Measurements from ENCODE around the gene MUC5AC. TPM values are rescaled to one million over a fixed set of nuclear protein-coding genes. Genes with fewer than 3 reads are reported as not detected.

The MUC5AC gene
- total and polyA plus RNA-seq, 4 donors = not detected

- Histone ChIP-seq H3K4me1 (ENCODE audit: control insufficient read depth in 4 of 4, insufficient read depth in 4 of 4, low read length in 3 of 4) (no peaks in the 10 kb centered on the region), H3K27ac (ENCODE audit: low read depth in 1 of 2, low read length in 2 of 2) (no peak overlapping the region), H3K36me3 (ENCODE audit: control insufficient read depth in 4 of 4, insufficient read depth in 3 of 4, low read depth in 1 of 4, low read length in 3 of 4) (no peaks in the 10 kb centered on the region), H3K9me3 (ENCODE audit: control insufficient read depth in 4 of 4, low read length in 3 of 4) (no peaks in the 10 kb centered on the region), H3K4me3 (ENCODE audit: low read depth in 1 of 3, low read length in 3 of 3) (no peak overlapping the region), H3K9ac (ENCODE audit: low read depth in 1 of 2, low read length in 2 of 2) (no peak overlapping the region), H3K27me3 (ENCODE audit: control insufficient read depth in 4 of 4, insufficient read depth in 4 of 4, low read length in 3 of 4) (no peaks in the 10 kb centered on the region)
- DNase-seq (ENCODE audit: low spot score) = no peak
- 93% methylated on average over 25 of the region's 25 CpGs for whole genome bisulfite sequencing
- TF ChIP-seq YY1 (IDR thresholded peaks at IDR 0.05) (no peak), NR2F2 (IDR thresholded peaks at IDR 0.05) (no peak), FOXA2 (IDR thresholded peaks at IDR 0.05) (no peak), RAD21 (IDR thresholded peaks at IDR 0.05) (no peak), RXRA (IDR thresholded peaks at IDR 0.05) (no peak), ATF3 (IDR thresholded peaks at IDR 0.05) (no peak), HNF4A (conservative IDR thresholded peaks at IDR 0.05) (no peak), ZBTB33 (IDR thresholded peaks at IDR 0.05) (no peak), MAX (IDR thresholded peaks at IDR 0.05) (no peak), GABPA (IDR thresholded peaks at IDR 0.05 in 1 of 2, conservative IDR thresholded peaks at IDR 0.05 in 1 of 2) (no peak)
Observed at GRCh38 chr11:1240771-1241170, 83.0 kb downstream of the MUC5AC start.

- Histone ChIP-seq H3K27ac (ENCODE audit: low read depth in 1 of 2, low read length in 2 of 2) (no peak overlapping the region), H3K4me1 (ENCODE audit: control insufficient read depth in 4 of 4, insufficient read depth in 4 of 4, low read length in 3 of 4) (no peaks in the 10 kb centered on the region), H3K36me3 (ENCODE audit: control insufficient read depth in 4 of 4, insufficient read depth in 3 of 4, low read depth in 1 of 4, low read length in 3 of 4) (no peaks in the 10 kb centered on the region), H3K4me3 (ENCODE audit: low read depth in 1 of 3, low read length in 3 of 3) (no peak overlapping the region), H3K9me3 (ENCODE audit: control insufficient read depth in 4 of 4, low read length in 3 of 4) (no peaks in the 10 kb centered on the region), H3K27me3 (ENCODE audit: control insufficient read depth in 4 of 4, insufficient read depth in 4 of 4, low read length in 3 of 4) (no peaks in the 10 kb centered on the region), H3K9ac (ENCODE audit: low read depth in 1 of 2, low read length in 2 of 2) (no peak overlapping the region)
- TF ChIP-seq NR2F2 (IDR thresholded peaks at IDR 0.05) (no peak), HNF4G (IDR thresholded peaks at IDR 0.05) (no peak), MAX (IDR thresholded peaks at IDR 0.05) (no peak), FOXA1 (IDR thresholded peaks at IDR 0.05) (no peak), TAF1 (conservative IDR thresholded peaks at IDR 0.05) (no peak), RAD21 (IDR thresholded peaks at IDR 0.05) (no peak), CTCF (IDR thresholded peaks at IDR 0.05; ENCODE audit: low read depth, low read length, missing input control) (no peak), HNF4A (conservative IDR thresholded peaks at IDR 0.05) (no peak), YY1 (IDR thresholded peaks at IDR 0.05) (no peak), EGR1 (IDR thresholded peaks at IDR 0.05; ENCODE audit: low read depth in 2 of 2) (no peak), ATF3 (IDR thresholded peaks at IDR 0.05) (no peak), SP1 (IDR thresholded peaks at IDR 0.05) (no peak), JUND (IDR thresholded peaks at IDR 0.05) (no peak), REST (IDR thresholded peaks at IDR 0.05) (no peak), ZBTB33 (IDR thresholded peaks at IDR 0.05) (no peak), RXRA (IDR thresholded peaks at IDR 0.05) (no peak), FOXA2 (IDR thresholded peaks at IDR 0.05) (no peak)
- WGBS = 97% methylated on average over 20 of the region's 20 CpGs
- no peak for DNase-seq (ENCODE audit: low spot score)
Observed at GRCh38 chr11:1241706-1242105, 84.0 kb downstream of the MUC5AC start.
